Measurements from ENCODE around the gene BICD1.
"Not testable (repeated sequence)": the region's sequence is repeated elsewhere in the genome, so short reads cannot be mapped to it uniquely, and the experiment has no call there.

BICD1 gene

GRCh38 chr12:32106517-32107358, at the start of gene BICD1:
Gene BICD1, plus strand, starts transcription at chr12:32106847. Its CDS starts 485 bp downstream, at chr12:32107332.
- peak; percentile 89 for DNase-seq (ENCODE audit: low spot score)

- DNase-seq (ENCODE audit: low spot score): no peak
These were observed 45.6 kb upstream of the BICD1 start for GRCh38 chr12:32061033-32061432.

- DNase-seq (ENCODE audit: low spot score): no peak
These were observed 43.8 kb upstream of the BICD1 start for GRCh38 chr12:32062881-32063280.

GRCh38 chr12:32063796-32064195, 42.9 kb upstream of the BICD1 start:
- no peak for DNase-seq (ENCODE audit: low spot score)

- no peak for DNase-seq (ENCODE audit: low spot score)
These were observed 40.4 kb upstream of the BICD1 start for GRCh38 chr12:32066206-32066605.

GRCh38 chr12:32069071-32069470, 37.6 kb upstream of the BICD1 start:
- no peak for DNase-seq (ENCODE audit: low spot score)

GRCh38 chr12:32069731-32070130, 36.9 kb upstream of the BICD1 start:
- DNase-seq (ENCODE audit: low spot score): no peak

- DNase-seq (ENCODE audit: low spot score): no peak
These were observed 36.3 kb upstream of the BICD1 start for GRCh38 chr12:32070370-32070769.

GRCh38 chr12:32072102-32072501, 34.5 kb upstream of the BICD1 start:
- no peak for DNase-seq (ENCODE audit: low spot score)

GRCh38 chr12:32074432-32074831, 32.2 kb upstream of the BICD1 start:
- no peak for DNase-seq (ENCODE audit: low spot score)

- no peak for DNase-seq (ENCODE audit: low spot score)
These were observed 29.7 kb upstream of the BICD1 start for GRCh38 chr12:32076941-32077340.

- no peak for DNase-seq (ENCODE audit: low spot score)
These were observed 26.2 kb upstream of the BICD1 start for GRCh38 chr12:32080435-32080834.

GRCh38 chr12:32083489-32083888, 23.2 kb upstream of the BICD1 start:
- DNase-seq (ENCODE audit: low spot score): peak; percentile 60

GRCh38 chr12:32084017-32084688, 22.5 kb upstream of the BICD1 start:
- no peak for DNase-seq (ENCODE audit: low spot score)

- no peak for DNase-seq (ENCODE audit: low spot score)
These were observed 21.9 kb upstream of the BICD1 start for GRCh38 chr12:32084753-32085152.

- no peak for DNase-seq (ENCODE audit: low spot score)
These were observed 19.3 kb upstream of the BICD1 start for GRCh38 chr12:32087306-32087705.

GRCh38 chr12:32089156-32089555, 17.5 kb upstream of the BICD1 start:
- DNase-seq (ENCODE audit: low spot score): no peak

- no peak for DNase-seq (ENCODE audit: low spot score)
These were observed 17.1 kb upstream of the BICD1 start for GRCh38 chr12:32089586-32089985.

GRCh38 chr12:32091696-32092095, 15.0 kb upstream of the BICD1 start:
- DNase-seq (ENCODE audit: low spot score): no peak

GRCh38 chr12:32098112-32098511, 8.5 kb upstream of the BICD1 start:
- DNase-seq (ENCODE audit: low spot score): no peak

- DNase-seq (ENCODE audit: low spot score): not testable (repeated sequence)
These were observed 7.4 kb upstream of the BICD1 start for GRCh38 chr12:32099275-32099674.

GRCh38 chr12:32100361-32100760, 6.3 kb upstream of the BICD1 start:
- no peak for DNase-seq (ENCODE audit: low spot score)

- DNase-seq (ENCODE audit: low spot score): no peak
These were observed 5.8 kb upstream of the BICD1 start for GRCh38 chr12:32100888-32101287.

All from hepatic stellate cell (primary cell).